CD14-positive monocyte (primary cell): Measurements from ENCODE around the gene ITPRIP. TPM values are rescaled to one million over a fixed set of nuclear protein-coding genes. Genes with fewer than 3 reads are reported as not detected.
A peak's percentile ranks its signal among the peaks of the same experiment; 100 is the strongest.

Experiments
- DNase-seq, 3 donors: peaks; one replicate each; pipeline ENCODE4 v3.0.0-alpha.2; 2011 to 2022
- H2AFZ ChIP-seq: 2 replicates; pipeline ENCODE4 v1.6.0; 2012; ENCODE audit warnings: mild to moderate bottlenecking, low read depth, low read length, inconsistent platforms; ENCODE audit not compliant: insufficient read depth, poor library complexity, severe bottlenecking
- H3K27ac ChIP-seq, 2 donors: 1 replicate in 1 of 2; 2 replicates in 1 of 2; pipeline ENCODE4 v1.5.1; 2012 to 2013; ENCODE audit warnings: low read length in 2 of 2, control low read depth in 1 of 2, inconsistent platforms in 1 of 2, low read depth in 1 of 2, mild to moderate bottlenecking in 1 of 2
- H3K27me3 ChIP-seq, 2 donors: one replicate each; pipeline versions ENCODE4 v1.6.0 to v1.6.1; 2011 to 2013; ENCODE audit warnings: low read length in 2 of 2; ENCODE audit not compliant: control insufficient read depth in 2 of 2, insufficient read depth in 2 of 2
- H3K36me3 ChIP-seq, 2 donors: replicated peaks in 1 of 2; 1 replicate in 1 of 2; 2 replicates in 1 of 2; pipeline versions ENCODE4 v1.5.1 to v1.6.1; 2012 to 2013; ENCODE audit warnings: low read length in 2 of 2, control low read depth in 1 of 2, inconsistent platforms in 1 of 2, mild to moderate bottlenecking in 1 of 2; ENCODE audit not compliant: insufficient read depth in 2 of 2, control insufficient read depth in 1 of 2
- H3K4me1 ChIP-seq, 2 donors: 1 replicate in 1 of 2; 2 replicates in 1 of 2; pipeline versions ENCODE4 v1.5.1 to v1.6.1; 2012 to 2013; ENCODE audit warnings: low read length in 2 of 2, control low read depth in 1 of 2, inconsistent platforms in 1 of 2, mild to moderate bottlenecking in 1 of 2, moderate library complexity in 1 of 2; ENCODE audit not compliant: insufficient read depth in 2 of 2, control insufficient read depth in 1 of 2
- H3K4me2 ChIP-seq: replicated peaks from 2 replicates; pipeline ENCODE3; 2012; ENCODE audit warnings: low read length, moderate library complexity, mild to moderate bottlenecking; ENCODE audit not compliant: poor library complexity, severe bottlenecking; ENCODE audit errors: extremely low read depth
- H3K4me3 ChIP-seq, 3 experiments: fragments of 200-600 bp in 1 of 3; sonication (generic) in 1 of 3; replicated peaks in 1 of 3; 1 replicate in 2 of 3; 2 replicates in 1 of 3; pipeline ENCODE4 v1.5.1; 2011 to 2013; ENCODE audit warnings: low read length in 3 of 3, mild to moderate bottlenecking in 3 of 3, control low read depth in 2 of 3, low read depth in 2 of 3, inconsistent platforms in 1 of 3, moderate library complexity in 1 of 3
- H3K79me2 ChIP-seq: 2 replicates; pipeline ENCODE4 v1.6.0; 2012; ENCODE audit warnings: mild to moderate bottlenecking, control low read depth, inconsistent platforms, low read length, moderate library complexity; ENCODE audit not compliant: insufficient read depth
- H3K9ac ChIP-seq: 2 replicates; pipeline ENCODE4 v1.6.0; 2017; ENCODE audit warnings: low read length, mild to moderate bottlenecking; ENCODE audit not compliant: insufficient read depth, poor library complexity, severe bottlenecking
- H3K9me3 ChIP-seq, 2 donors: replicated peaks in 1 of 2; 1 replicate in 1 of 2; 2 replicates in 1 of 2; pipeline versions ENCODE4 v1.5.1 to v1.6.1; 2012 to 2013; ENCODE audit warnings: low read length in 2 of 2, control low read depth in 1 of 2; ENCODE audit not compliant: control insufficient read depth in 1 of 2, insufficient read depth in 1 of 2
- H4K20me1 ChIP-seq: 2 replicates; pipeline ENCODE4 v1.6.0; 2012; ENCODE audit warnings: mild to moderate bottlenecking, low read length, control low read depth, moderate library complexity; ENCODE audit not compliant: insufficient read depth
- H3K27ac Mint-ChIP-seq, 7 donors: one replicate each; pipeline ENCODE4 v1.8.0; 2020; ENCODE audit warnings: mild to moderate bottlenecking in 7 of 7, mixed read lengths in 7 of 7, moderate library complexity in 6 of 7, inconsistent platforms in 2 of 7
- H3K27me3 Mint-ChIP-seq, 3 donors: one replicate each; pipeline ENCODE4 v1.8.0; 2021 to 2022; ENCODE audit warnings: low read depth in 3 of 3, mild to moderate bottlenecking in 3 of 3, mixed read lengths in 3 of 3, moderate library complexity in 3 of 3, inconsistent platforms in 1 of 3
- H3K36me3 Mint-ChIP-seq, 2 donors: one replicate each; pipeline ENCODE4 v1.8.0; 2020; ENCODE audit warnings: mixed read lengths in 2 of 2, inconsistent platforms in 1 of 2, mild to moderate bottlenecking in 1 of 2
- H3K4me1 Mint-ChIP-seq: one replicate; pipeline ENCODE4 v1.8.0; 2020; ENCODE audit warnings: mild to moderate bottlenecking, mixed read lengths
- H3K4me3 Mint-ChIP-seq, 2 donors: one replicate each; pipeline ENCODE4 v1.8.0; 2020; ENCODE audit warnings: mild to moderate bottlenecking in 2 of 2, mixed read lengths in 2 of 2, moderate library complexity in 1 of 2
- H3K9me3 Mint-ChIP-seq, 7 donors: one replicate each; pipeline ENCODE4 v1.8.0; 2020 to 2022; ENCODE audit warnings: mixed read lengths in 7 of 7, mild to moderate bottlenecking in 6 of 7, moderate library complexity in 6 of 7, inconsistent platforms in 2 of 7
- WGBS: methylation state at CpG from one replicate; pipeline ENCODE4 v1.1.5; 2013; ENCODE audit warnings: missing lambda C conversion rate; ENCODE audit not compliant: insufficient coverage; 5-methylcytosine and 5-hydroxymethylcytosine counted together
- intact Hi-C, 2 donors: fragments of 100-400 bp; cut with micrococcal nuclease; formaldehyde crosslinking; loops; one replicate each; pipeline versions ENCODE4 v1.15.0 to v1.15.1; 2023
- polyA plus RNA-seq, 3 donors: library from polyadenylated mRNA; depleted of rRNA in 1 of 3; unstranded in 2 of 3; stranded (reverse) in 1 of 3; fragments of 300-500 nt in 2 of 3; fragments of >200 nt in 1 of 3; fragmentation: Illumina TruSeq in 2 of 3; gene quantifications; 1 replicate in 2 of 3; 2 replicates in 1 of 3; pipeline ENCODE4 v1.2.3, GENCODE V29; 2012 to 2021
- TF ChIP-seq, protein P1 (sequence below): fragments of 200-600 bp; IDR thresholded peaks from one replicate; pipeline ENCODE4 v1.8.0; 2022; ENCODE audit warnings: antibody characterized with exemption, mild to moderate bottlenecking

ITPRIP gene
- polyA plus RNA-seq, 3 donors: 27.5 to 76.6 (median 35.7) TPM

DNA sequence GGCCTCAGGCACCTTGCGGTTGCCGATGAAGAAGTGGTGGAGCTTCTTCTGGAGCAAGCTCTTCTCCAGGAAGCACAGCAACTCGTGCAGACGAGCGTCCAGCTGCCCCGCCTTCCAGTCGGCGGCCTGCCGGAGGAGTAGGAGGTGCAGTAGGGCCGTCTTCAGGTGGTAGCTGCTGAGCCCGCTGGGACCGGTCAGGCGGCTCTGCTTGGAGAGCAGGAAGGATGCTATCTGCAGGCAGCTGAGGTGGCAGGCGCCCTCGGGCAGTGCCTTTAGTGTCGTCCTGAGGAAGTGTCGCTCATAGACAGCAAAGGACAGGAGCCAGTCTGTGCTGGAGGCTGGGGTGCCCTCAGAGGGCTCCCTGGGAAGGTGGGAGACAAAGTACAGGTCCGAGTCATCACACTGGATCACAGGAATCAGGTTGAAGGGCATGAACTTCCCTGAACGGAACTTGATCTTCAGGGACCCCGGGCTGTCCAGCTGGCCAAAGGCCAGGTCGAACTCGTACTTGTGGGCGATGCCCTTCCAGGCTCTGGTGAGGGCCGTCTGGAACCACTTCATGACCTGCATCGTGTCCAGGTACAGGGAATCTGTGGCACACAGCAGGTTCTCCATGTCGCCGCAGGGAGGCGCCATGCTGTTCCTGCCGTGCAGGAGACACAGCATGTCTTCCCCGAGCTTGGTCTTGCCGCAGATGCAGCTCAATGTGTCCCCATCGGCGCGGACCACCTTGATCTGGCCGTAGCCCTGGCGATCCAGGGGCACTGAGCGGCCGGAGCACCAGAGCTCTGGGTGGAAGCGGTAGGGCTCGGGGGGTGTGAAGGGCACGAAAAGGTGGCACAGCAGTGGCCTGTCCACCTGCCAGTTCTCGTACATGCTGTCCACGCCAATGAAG lies 23.4 kb downstream of the ITPRIP start:
- TF ChIP-seq, protein P1, sequence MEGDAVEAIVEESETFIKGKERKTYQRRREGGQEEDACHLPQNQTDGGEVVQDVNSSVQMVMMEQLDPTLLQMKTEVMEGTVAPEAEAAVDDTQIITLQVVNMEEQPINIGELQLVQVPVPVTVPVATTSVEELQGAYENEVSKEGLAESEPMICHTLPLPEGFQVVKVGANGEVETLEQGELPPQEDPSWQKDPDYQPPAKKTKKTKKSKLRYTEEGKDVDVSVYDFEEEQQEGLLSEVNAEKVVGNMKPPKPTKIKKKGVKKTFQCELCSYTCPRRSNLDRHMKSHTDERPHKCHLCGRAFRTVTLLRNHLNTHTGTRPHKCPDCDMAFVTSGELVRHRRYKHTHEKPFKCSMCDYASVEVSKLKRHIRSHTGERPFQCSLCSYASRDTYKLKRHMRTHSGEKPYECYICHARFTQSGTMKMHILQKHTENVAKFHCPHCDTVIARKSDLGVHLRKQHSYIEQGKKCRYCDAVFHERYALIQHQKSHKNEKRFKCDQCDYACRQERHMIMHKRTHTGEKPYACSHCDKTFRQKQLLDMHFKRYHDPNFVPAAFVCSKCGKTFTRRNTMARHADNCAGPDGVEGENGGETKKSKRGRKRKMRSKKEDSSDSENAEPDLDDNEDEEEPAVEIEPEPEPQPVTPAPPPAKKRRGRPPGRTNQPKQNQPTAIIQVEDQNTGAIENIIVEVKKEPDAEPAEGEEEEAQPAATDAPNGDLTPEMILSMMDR: no peak
- peaks cover 72 to 92% of the 10 kb centered on the region in 2 donors for H3K36me3 Mint-ChIP-seq
- H3K4me1 ChIP-seq: peaks cover 15 to 30% of the 10 kb centered on the region in 2 donors
- no peak for DNase-seq
- peaks cover 63 to 85% of the 10 kb centered on the region in 2 donors for H3K36me3 ChIP-seq
- H3K9me3 ChIP-seq: no peaks in the 10 kb centered on the region
- H3K4me1 Mint-ChIP-seq: peaks cover 43% of the 10 kb centered on the region
- peak overlapping the region in 1 of 2 donors; percentile 31 for H3K4me3 Mint-ChIP-seq
- H3K27ac ChIP-seq: no peak overlapping the region
- WGBS: 97% methylated on average over 43 of the region's 43 CpGs
- peaks cover 0 to 2% (median 0%) of the 10 kb centered on the region in 7 donors for H3K9me3 Mint-ChIP-seq
- no peaks in the 10 kb centered on the region for H3K27me3 ChIP-seq
- H3K27me3 Mint-ChIP-seq: peaks cover 0 to 1% (median 0%) of the 10 kb centered on the region in 3 donors
- intact Hi-C loops: no loop called here
- no peak overlapping the region for H3K4me2 ChIP-seq
- H3K27ac Mint-ChIP-seq: no peak overlapping the region
- peaks cover 100% of the 10 kb centered on the region for H3K79me2 ChIP-seq
- H2AFZ ChIP-seq: no peak overlapping the region
- H3K4me3 ChIP-seq: no peak overlapping the region
- H4K20me1 ChIP-seq: peaks cover 100% of the 10 kb centered on the region
- no peak overlapping the region for H3K9ac ChIP-seq

DNA sequence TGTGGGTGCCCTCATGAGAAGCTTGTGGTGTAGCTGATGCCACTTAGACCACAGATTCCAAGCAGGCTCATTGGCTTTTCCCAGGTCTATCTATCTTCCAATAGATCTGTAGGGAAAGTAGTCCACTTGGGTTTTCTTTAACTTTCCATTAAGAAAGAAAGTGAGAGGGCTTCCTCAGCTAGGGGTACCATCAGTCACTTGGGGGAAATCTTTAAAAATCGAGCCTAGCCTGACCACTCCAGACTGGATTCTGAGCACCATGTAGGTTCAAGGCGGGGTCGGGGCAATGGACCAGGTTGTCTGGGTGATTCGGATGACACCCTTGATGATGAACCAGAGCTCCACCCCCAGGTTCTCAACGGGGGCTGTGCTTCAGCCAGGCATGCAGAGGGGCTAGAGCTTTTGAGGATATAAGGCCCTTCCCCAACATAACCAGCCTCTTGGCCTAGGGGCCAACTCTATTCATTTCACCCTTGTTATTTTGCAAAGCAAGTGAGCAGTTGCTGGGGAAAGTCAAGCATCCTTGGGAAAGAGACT lies 27.0 kb downstream of the ITPRIP start:
- H3K27ac Mint-ChIP-seq: peak overlapping the region in 3 of 7 donors; percentile 4 to 79 (median 13)
- intact Hi-C loops: no loop called here
- TF ChIP-seq, protein P1: no peak
- Histone ChIP-seq H3K36me3 (peaks cover 62 to 84% of the 10 kb centered on the region in 2 donors), H3K4me2 (no peak overlapping the region), H3K79me2 (peaks cover 64% of the 10 kb centered on the region), H3K9ac (no peak overlapping the region), H3K9me3 (no peaks in the 10 kb centered on the region), H3K27ac (peak overlapping the region in 1 of 2 donors; percentile 33), H4K20me1 (peaks cover 96% of the 10 kb centered on the region), H3K27me3 (no peaks in the 10 kb centered on the region), H3K4me3 (no peak overlapping the region), H3K4me1 (peaks cover 0 to 8% of the 10 kb centered on the region in 2 donors), H2AFZ (no peak overlapping the region)
- no peak for DNase-seq
- peaks cover 79 to 82% of the 10 kb centered on the region in 2 donors for H3K36me3 Mint-ChIP-seq
- H3K4me3 Mint-ChIP-seq: no peak overlapping the region
- peaks cover 24% of the 10 kb centered on the region for H3K4me1 Mint-ChIP-seq
- H3K27me3 Mint-ChIP-seq: no peaks in the 10 kb centered on the region
- WGBS: 96% methylated on average over 4 of the region's 5 CpGs
- H3K9me3 Mint-ChIP-seq: no peaks in the 10 kb centered on the region
